PC-9 (cell line): ENCODE results near the gene OFD1.

Source experiments
- CTCF ChIP-seq: fragments of 200-600 bp; sonication (generic); conservative IDR thresholded peaks from 2 replicates; pipeline ENCODE4 v1.6.1; 2017; ENCODE audit warnings: mixed run types, antibody characterized with exemption, mild to moderate bottlenecking, moderate library complexity
- EZH2 ChIP-seq: fragments of 200-600 bp; sonication (generic); IDR thresholded peaks from 2 replicates; pipeline ENCODE4 v1.8.0; 2017; ENCODE audit warnings: antibody characterized with exemption, low read depth

- TF ChIP-seq CTCF, result no peak
- TF ChIP-seq EZH2, result no peak
Observed at GRCh38 chrX:13776387-13776786, 41.8 kb downstream of the OFD1 start.
